Endothelial cell of umbilical vein (primary cell): ENCODE data around the gene CABCOCO1. TPM values are rescaled to one million over a fixed set of nuclear protein-coding genes. Genes with fewer than 3 reads are reported as not detected.

ENCODE experiments used
- BruUV-seq: library from RNA; stranded (reverse); fragments of 400-500 nt; replicated peaks from 2 replicates; lab custom pipeline; 2021; lab: Mats Ljungman, UMichigan
- CTCF ChIA-PET: fragments of 300-600, 350-600 bp; sonication (Branson Sonifier 250); formaldehyde crosslinking; loops from one replicate; lab custom pipeline; 2021; ENCODE audit warnings: antibody characterized with exemption, inconsistent platforms; lab: Charles Lee
- POLR2A ChIA-PET: fragments of 300-600, 350-600 bp; sonication (Branson Sonifier 250); formaldehyde crosslinking; loops from one replicate; lab custom pipeline; 2021; ENCODE audit warnings: antibody characterized with exemption, inconsistent platforms; lab: Charles Lee
- DNase-seq: peaks from one replicate; pipeline ENCODE4 v3.0.0-alpha.2; 2011; ENCODE audit warnings: low read depth, low spot score
- FAIRE-seq: peaks from 2 replicates; lab custom pipeline; 2011; peaks lifted over from hg19 to GRCh38; lab: Jason Lieb, UNC
- H2AFZ ChIP-seq: 2 replicates; pipeline ENCODE4 v1.6.0; 2012; ENCODE audit warnings: low read depth, low read length, control low read depth, inconsistent platforms
- H3K27ac ChIP-seq: 2 replicates; pipeline ENCODE4 v1.5.1; 2011; ENCODE audit warnings: low read depth, mild to moderate bottlenecking, control low read depth, low read length, moderate library complexity; ENCODE audit not compliant: insufficient read depth
- H3K27me3 ChIP-seq, 2 experiments: 2 replicates each; pipeline versions ENCODE4 v1.6.0 to v1.6.1; 2011; ENCODE audit warnings: low read length in 2 of 2, mixed read lengths in 1 of 2; ENCODE audit not compliant: control insufficient read depth in 2 of 2, insufficient read depth in 2 of 2
- H3K36me3 ChIP-seq, 2 experiments: 2 replicates in 1 of 2; 3 replicates in 1 of 2; pipeline ENCODE4 v1.5.1; 2011; ENCODE audit warnings: low read length in 2 of 2, mild to moderate bottlenecking in 1 of 2, moderate library complexity in 1 of 2; ENCODE audit not compliant: control insufficient read depth in 2 of 2, insufficient read depth in 2 of 2; ENCODE audit errors: extremely low read depth in 1 of 2
- H3K4me1 ChIP-seq: 3 replicates; pipeline ENCODE4 v1.5.1; 2011; ENCODE audit warnings: mild to moderate bottlenecking, low read length; ENCODE audit not compliant: control insufficient read depth, insufficient read depth; ENCODE audit errors: extremely low read depth
- H3K4me2 ChIP-seq: 2 replicates; pipeline ENCODE4 v1.6.1; 2011; ENCODE audit warnings: low read length, control low read depth, mixed read lengths; ENCODE audit not compliant: insufficient read depth
- H3K4me3 ChIP-seq, 3 experiments: fragments of 200-600 bp in 1 of 3; sonication (generic), shearing (Covaris generic) in 1 of 3; replicated peaks in 1 of 3; 2 replicates each; pipeline ENCODE4 v1.5.1; 2011 to 2016; ENCODE audit warnings: control low read depth in 3 of 3, low read length in 3 of 3, mild to moderate bottlenecking in 2 of 3, inconsistent platforms in 1 of 3, low read depth in 1 of 3, moderate library complexity in 1 of 3; ENCODE audit not compliant: insufficient read depth in 1 of 3
- H3K79me2 ChIP-seq: 2 replicates; pipeline ENCODE4 v1.6.0; 2012; ENCODE audit warnings: low read length, inconsistent platforms; ENCODE audit not compliant: control insufficient read depth, insufficient read depth
- H3K9ac ChIP-seq: replicated peaks from 2 replicates; pipeline ENCODE3; 2011; ENCODE audit warnings: low read length, control low read depth; ENCODE audit not compliant: insufficient read depth; ENCODE audit errors: extremely low read depth
- H3K9me1 ChIP-seq: replicated peaks from 3 replicates; pipeline ENCODE4 v1.6.0; 2011; ENCODE audit warnings: mild to moderate bottlenecking, low read length; ENCODE audit not compliant: control insufficient read depth, insufficient read depth; ENCODE audit errors: extremely low read depth
- H3K9me3 ChIP-seq: replicated peaks from 2 replicates; pipeline ENCODE4 v1.5.1; 2012; ENCODE audit warnings: low read length, inconsistent platforms; ENCODE audit not compliant: control insufficient read depth, insufficient read depth
- H4K20me1 ChIP-seq: replicated peaks from 2 replicates; pipeline ENCODE3; 2011; ENCODE audit warnings: mild to moderate bottlenecking, low read length; ENCODE audit not compliant: control insufficient read depth, insufficient read depth; ENCODE audit errors: extremely low read depth
- EZH2 ChIP-seq: IDR thresholded peaks from 2 replicates; pipeline ENCODE4 v1.6.1; 2012; ENCODE audit warnings: borderline replicate concordance, low read depth, mild to moderate bottlenecking, moderate library complexity, low read length, inconsistent platforms; ENCODE audit not compliant: severe bottlenecking
- FOS ChIP-seq: IDR thresholded peaks from 2 replicates; pipeline ENCODE4 v1.6.1; 2011; ENCODE audit warnings: mild to moderate bottlenecking, low read length, moderate library complexity, borderline replicate concordance; ENCODE audit not compliant: insufficient read depth
- GATA2 ChIP-seq: IDR thresholded peaks from 2 replicates; pipeline ENCODE4 v1.7.0; 2011; ENCODE audit warnings: low read depth, mild to moderate bottlenecking, moderate library complexity, mixed read lengths, low read length; ENCODE audit not compliant: insufficient read length, insufficient read depth
- JUN ChIP-seq: IDR thresholded peaks from 2 replicates; pipeline ENCODE4 v1.6.1; 2011; ENCODE audit warnings: borderline replicate concordance, low read depth; ENCODE audit not compliant: insufficient read length, insufficient read depth
- MYC ChIP-seq: IDR thresholded peaks from one replicate; pipeline ENCODE4 v1.6.1; 2011; ENCODE audit warnings: mild to moderate bottlenecking, low read depth, low read length
- POLR2A ChIP-seq: IDR thresholded peaks from 2 replicates; pipeline ENCODE4 v1.6.1; 2012; ENCODE audit warnings: low read depth, mild to moderate bottlenecking, control low read depth, low read length
- POLR2AphosphoS5 ChIP-seq: IDR thresholded peaks from 2 replicates; pipeline ENCODE4 v1.6.1; 2012; ENCODE audit warnings: low read depth, mild to moderate bottlenecking, control low read depth, low read length, moderate library complexity; ENCODE audit not compliant: insufficient read depth
- dilution Hi-C: fragments of 300-500 bp; cut with MboI; formaldehyde crosslinking; loops from one replicate; pipeline ENCODE4 v1.15.0; 2019; ENCODE audit warnings: low sequenced_read_pairs; ENCODE audit not compliant: extremely low pct_ligation_motif_present
- intact Hi-C: fragments of 100-400 bp; cut with micrococcal nuclease; formaldehyde crosslinking; loops from one replicate; pipeline ENCODE4 v1.10.0; 2022
- polyA plus RNA-seq, 4 experiments: library from polyadenylated mRNA; depleted of rRNA in 3 of 4; stranded (reverse) in 3 of 4; unstranded in 1 of 4; fragments of >200 nt; gene quantifications; 2 replicates each; pipeline versions ENCODE4 v1.2.1 to v1.2.3, GENCODE V29; 2011 to 2012; ENCODE audit warnings: missing spikeins in 1 of 4
- total RNA-seq: library from RNA; stranded (reverse); gene quantifications from 2 replicates; pipeline ENCODE4 v1.2.3, GENCODE V29; 2021
- TF ChIP-seq, protein P1 (sequence below): IDR thresholded peaks from 2 replicates; pipeline ENCODE4 v1.6.1; 2011; ENCODE audit not compliant: insufficient read depth, insufficient read length
- TF ChIP-seq, protein P2 (sequence below), 2 donors: IDR thresholded peaks; 1 replicate in 1 of 2; 2 replicates in 1 of 2; pipeline ENCODE4 v1.5.1; 2011; ENCODE audit warnings: low read length in 2 of 2, mild to moderate bottlenecking in 2 of 2, moderate library complexity in 2 of 2, control low read depth in 1 of 2, inconsistent platforms in 1 of 2, low read depth in 1 of 2; ENCODE audit not compliant: insufficient read depth in 1 of 2; ENCODE audit errors: extremely low read depth in 1 of 2

The CABCOCO1 gene
- total and polyA plus RNA-seq, 2 donors (not counting 3 experiments of a cell fraction or from before 2014, with no cell fraction given) = 0.06 to 1.3 TPM

DNA sequence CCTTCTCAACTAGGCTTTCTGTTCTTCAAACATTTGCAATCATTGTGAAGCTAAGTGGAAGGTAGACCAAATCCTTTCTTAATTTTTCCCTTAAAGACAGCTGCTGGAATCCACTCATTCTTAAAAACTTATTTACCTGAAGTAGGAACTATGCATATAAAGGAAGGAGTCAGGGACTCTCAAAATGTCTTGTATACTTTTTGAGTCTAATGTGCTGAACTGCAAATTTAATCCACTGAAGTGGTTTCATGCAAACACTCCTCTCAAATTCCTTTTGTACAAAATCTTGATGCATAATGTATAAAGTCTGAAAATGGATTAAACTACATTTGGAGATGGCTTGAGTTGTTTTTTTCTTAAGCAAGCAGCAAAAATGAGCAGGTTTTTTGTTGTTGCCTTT, 118.0 kb downstream of the CABCOCO1 start:
- no peak for TF ChIP-seq FOS
- TF ChIP-seq GATA2 = no peak
- no peak for TF ChIP-seq MYC
- TF ChIP-seq, protein P1, sequence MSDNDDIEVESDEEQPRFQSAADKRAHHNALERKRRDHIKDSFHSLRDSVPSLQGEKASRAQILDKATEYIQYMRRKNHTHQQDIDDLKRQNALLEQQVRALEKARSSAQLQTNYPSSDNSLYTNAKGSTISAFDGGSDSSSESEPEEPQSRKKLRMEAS = no peak
- no peak for TF ChIP-seq POLR2A
- no peak for TF ChIP-seq POLR2AphosphoS5
- TF ChIP-seq EZH2 = no peak
- TF ChIP-seq, protein P2, sequence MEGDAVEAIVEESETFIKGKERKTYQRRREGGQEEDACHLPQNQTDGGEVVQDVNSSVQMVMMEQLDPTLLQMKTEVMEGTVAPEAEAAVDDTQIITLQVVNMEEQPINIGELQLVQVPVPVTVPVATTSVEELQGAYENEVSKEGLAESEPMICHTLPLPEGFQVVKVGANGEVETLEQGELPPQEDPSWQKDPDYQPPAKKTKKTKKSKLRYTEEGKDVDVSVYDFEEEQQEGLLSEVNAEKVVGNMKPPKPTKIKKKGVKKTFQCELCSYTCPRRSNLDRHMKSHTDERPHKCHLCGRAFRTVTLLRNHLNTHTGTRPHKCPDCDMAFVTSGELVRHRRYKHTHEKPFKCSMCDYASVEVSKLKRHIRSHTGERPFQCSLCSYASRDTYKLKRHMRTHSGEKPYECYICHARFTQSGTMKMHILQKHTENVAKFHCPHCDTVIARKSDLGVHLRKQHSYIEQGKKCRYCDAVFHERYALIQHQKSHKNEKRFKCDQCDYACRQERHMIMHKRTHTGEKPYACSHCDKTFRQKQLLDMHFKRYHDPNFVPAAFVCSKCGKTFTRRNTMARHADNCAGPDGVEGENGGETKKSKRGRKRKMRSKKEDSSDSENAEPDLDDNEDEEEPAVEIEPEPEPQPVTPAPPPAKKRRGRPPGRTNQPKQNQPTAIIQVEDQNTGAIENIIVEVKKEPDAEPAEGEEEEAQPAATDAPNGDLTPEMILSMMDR (IDR thresholded peaks at IDR 0.05; ENCODE audit: extremely low read depth in 1 of 2, insufficient read depth in 1 of 2, low read depth in 1 of 2, low read length in 2 of 2) = no peak
- no peak for TF ChIP-seq JUN
- H4K20me1 ChIP-seq = no peaks in the 10 kb centered on the region
- H2AFZ ChIP-seq = no peak overlapping the region
- H3K36me3 ChIP-seq = no peaks in the 10 kb centered on the region
- no peak overlapping the region for H3K9ac ChIP-seq
- no peaks in the 10 kb centered on the region for H3K9me3 ChIP-seq
- no peaks in the 10 kb centered on the region for H3K79me2 ChIP-seq
- no TSS peak for BruUV-seq
- H3K4me2 ChIP-seq = no peak overlapping the region
- intact Hi-C loops (no loop called here), dilution Hi-C loops (no loop called here)
- no peak overlapping the region for H3K4me3 ChIP-seq
- H3K27me3 ChIP-seq = no peaks in the 10 kb centered on the region
- H3K27ac ChIP-seq = no peak overlapping the region
- POLR2A ChIA-PET = no interaction called here
- no peaks in the 10 kb centered on the region for H3K9me1 ChIP-seq
- no peaks in the 10 kb centered on the region for H3K4me1 ChIP-seq
- DNase-seq = no peak
- no peak for FAIRE-seq
- CTCF ChIA-PET = interaction anchor here (0.9 to 1.0 kb wide), 2 partner anchors 19 to 117 kb away, joined by 4 read pairs; no protein-coding TSS in a partner anchor
